Neutrophil (primary cell): Measurements from ENCODE around the gene HDHD2.

Experiments
- H3K27ac ChIP-seq: fragments of 200-600 bp; sonication (generic); 2 replicates; pipeline ENCODE4 v1.5.1; 2016; ENCODE audit warnings: mild to moderate bottlenecking, moderate library complexity
- H3K27me3 ChIP-seq: fragments of 200-600 bp; sonication (generic); 2 replicates; pipeline ENCODE4 v1.6.0; 2016; ENCODE audit warnings: mild to moderate bottlenecking
- H3K36me3 ChIP-seq: fragments of 200-600 bp; sonication (generic); 2 replicates; pipeline ENCODE4 v1.5.1; 2017
- H3K4me1 ChIP-seq, 2 experiments: fragments of 200-600 bp in 1 of 2; sonication (generic) in 1 of 2; 1 replicate in 1 of 2; 2 replicates in 1 of 2; pipeline versions ENCODE4 v1.5.1 to v1.6.1; 2013 to 2016; ENCODE audit warnings: low read depth in 1 of 2, low read length in 1 of 2, mild to moderate bottlenecking in 1 of 2, moderate library complexity in 1 of 2; ENCODE audit not compliant: control insufficient read depth in 1 of 2, insufficient read depth in 1 of 2
- H3K4me3 ChIP-seq, 2 experiments: fragments of 200-600 bp in 1 of 2; sonication (generic) in 1 of 2; 1 replicate in 1 of 2; 2 replicates in 1 of 2; pipeline ENCODE4 v1.5.1; 2013 to 2016; ENCODE audit warnings: low read depth in 1 of 2, low read length in 1 of 2, mild to moderate bottlenecking in 1 of 2, moderate library complexity in 1 of 2
- H3K9me3 ChIP-seq: fragments of 200-600 bp; sonication (generic); 2 replicates; pipeline ENCODE4 v1.5.1; 2016
- TF ChIP-seq, protein P1 (sequence below): fragments of 200-600 bp; sonication (generic); IDR thresholded peaks from 2 replicates; pipeline ENCODE4 v1.5.1; 2016; ENCODE audit warnings: antibody characterized with exemption

The HDHD2 gene

GRCh38 chr18:47113796-47114540 lies 36.3 kb downstream of the HDHD2 start:
- peaks cover 56% of the 10 kb centered on the region for H3K36me3 ChIP-seq
- no peaks in the 10 kb centered on the region for H3K9me3 ChIP-seq
- no peaks in the 10 kb centered on the region for H3K27me3 ChIP-seq
- no peak overlapping the region for H3K4me3 ChIP-seq
- H3K4me1 ChIP-seq = peaks cover 0 to 7% of the 10 kb centered on the region in 2 experiments
- TF ChIP-seq, protein P1, sequence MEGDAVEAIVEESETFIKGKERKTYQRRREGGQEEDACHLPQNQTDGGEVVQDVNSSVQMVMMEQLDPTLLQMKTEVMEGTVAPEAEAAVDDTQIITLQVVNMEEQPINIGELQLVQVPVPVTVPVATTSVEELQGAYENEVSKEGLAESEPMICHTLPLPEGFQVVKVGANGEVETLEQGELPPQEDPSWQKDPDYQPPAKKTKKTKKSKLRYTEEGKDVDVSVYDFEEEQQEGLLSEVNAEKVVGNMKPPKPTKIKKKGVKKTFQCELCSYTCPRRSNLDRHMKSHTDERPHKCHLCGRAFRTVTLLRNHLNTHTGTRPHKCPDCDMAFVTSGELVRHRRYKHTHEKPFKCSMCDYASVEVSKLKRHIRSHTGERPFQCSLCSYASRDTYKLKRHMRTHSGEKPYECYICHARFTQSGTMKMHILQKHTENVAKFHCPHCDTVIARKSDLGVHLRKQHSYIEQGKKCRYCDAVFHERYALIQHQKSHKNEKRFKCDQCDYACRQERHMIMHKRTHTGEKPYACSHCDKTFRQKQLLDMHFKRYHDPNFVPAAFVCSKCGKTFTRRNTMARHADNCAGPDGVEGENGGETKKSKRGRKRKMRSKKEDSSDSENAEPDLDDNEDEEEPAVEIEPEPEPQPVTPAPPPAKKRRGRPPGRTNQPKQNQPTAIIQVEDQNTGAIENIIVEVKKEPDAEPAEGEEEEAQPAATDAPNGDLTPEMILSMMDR = no peak
- H3K27ac ChIP-seq = no peak overlapping the region

DNA sequence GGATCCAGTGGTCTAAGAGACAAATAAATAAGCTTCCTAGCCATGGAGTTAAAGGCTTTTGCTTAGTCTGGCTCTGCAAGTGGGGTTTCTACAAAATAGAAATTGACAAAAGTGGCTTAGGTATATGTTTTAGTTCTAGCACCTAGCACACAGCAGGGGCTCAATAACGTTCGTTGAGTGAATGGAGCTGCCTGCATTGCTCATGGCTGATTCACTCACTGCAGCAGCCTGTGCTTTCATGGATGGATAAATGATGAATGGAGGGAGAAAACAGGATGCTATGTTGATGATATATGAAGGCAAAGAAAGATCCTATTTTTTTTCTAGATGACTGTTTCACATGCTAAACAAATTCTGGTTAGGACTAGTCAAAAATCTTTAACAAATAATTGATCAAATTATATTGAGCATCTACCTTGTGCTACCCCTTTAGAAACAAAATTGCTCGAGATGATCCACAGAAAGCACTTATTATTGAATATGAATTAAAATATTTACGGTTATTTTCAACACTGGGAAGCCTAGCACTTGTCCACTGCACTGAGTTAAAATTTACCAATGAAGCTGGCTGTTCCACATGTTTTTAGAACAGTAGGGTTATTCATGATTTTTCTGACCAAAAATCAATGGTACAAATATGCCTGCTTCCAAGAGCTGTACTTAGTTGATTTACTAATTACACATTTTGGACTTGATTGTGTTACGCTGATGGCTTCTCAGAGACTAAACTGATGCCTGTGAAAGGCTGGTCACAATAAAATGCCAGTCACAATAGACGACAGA lies 39.6 kb downstream of the HDHD2 start:
- H3K4me3 ChIP-seq = no peak overlapping the region
- H3K9me3 ChIP-seq = no peaks in the 10 kb centered on the region
- no peak overlapping the region for H3K27ac ChIP-seq
- no peaks in the 10 kb centered on the region for H3K4me1 ChIP-seq
- TF ChIP-seq, protein P1 = no peak
- H3K36me3 ChIP-seq = peaks cover 87% of the 10 kb centered on the region
- no peaks in the 10 kb centered on the region for H3K27me3 ChIP-seq

GRCh38 chr18:47109720-47110119 lies 40.6 kb downstream of the HDHD2 start:
- Histone ChIP-seq H3K4me1 (no peaks in the 10 kb centered on the region), H3K27ac (no peak overlapping the region), H3K4me3 (no peak overlapping the region), H3K36me3 (peaks cover 93% of the 10 kb centered on the region), H3K27me3 (no peaks in the 10 kb centered on the region), H3K9me3 (no peaks in the 10 kb centered on the region)
- TF ChIP-seq, protein P1 = no peak

DNA sequence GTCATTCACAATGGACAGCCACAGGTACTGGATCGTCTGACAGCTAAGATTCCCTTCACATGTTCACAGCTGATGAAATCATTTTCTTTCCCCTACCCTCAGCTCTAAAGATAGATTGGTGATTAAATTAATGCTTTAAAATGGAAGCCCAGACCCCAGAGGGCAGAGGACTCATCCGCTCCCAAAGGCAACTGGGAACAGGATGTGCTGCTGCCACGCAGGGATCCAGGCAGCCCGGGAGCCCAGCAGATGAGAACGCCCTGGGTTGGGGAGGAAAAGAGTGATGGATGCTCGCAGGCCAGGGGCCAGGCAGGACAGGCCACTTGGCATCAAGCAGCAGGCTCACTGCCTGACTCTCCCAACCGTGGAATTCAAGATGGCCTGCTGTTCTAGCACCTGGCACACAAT lies 41.3 kb downstream of the HDHD2 start:
- H3K9me3 ChIP-seq = no peaks in the 10 kb centered on the region
- H3K27me3 ChIP-seq = no peaks in the 10 kb centered on the region
- TF ChIP-seq, protein P1 = no peak
- no peak overlapping the region for H3K4me3 ChIP-seq
- no peaks in the 10 kb centered on the region for H3K4me1 ChIP-seq
- H3K27ac ChIP-seq = no peak overlapping the region
- peaks cover 91% of the 10 kb centered on the region for H3K36me3 ChIP-seq

- Histone ChIP-seq H3K4me3 (no peak overlapping the region), H3K27me3 (no peaks in the 10 kb centered on the region), H3K36me3 (peaks cover 85% of the 10 kb centered on the region), H3K4me1 (no peaks in the 10 kb centered on the region), H3K9me3 (no peaks in the 10 kb centered on the region), H3K27ac (no peak overlapping the region)
- TF ChIP-seq, protein P1 = no peak
Observed at GRCh38 chr18:47108373-47108772, 41.9 kb downstream of the HDHD2 start.
